SHP77 treated with DMSO at 0.1 percent for 48 hours (cell line): ENCODE results near the gene SOX4.
"Not testable (repeated sequence)": the region's sequence is repeated elsewhere in the genome, so short reads cannot be mapped to it uniquely, and the experiment has no call there.

ENCODE experiments used
- DNase-seq: peaks from one replicate; lab custom pipeline; 2025; lab: John Stamatoyannopoulos, UW

Gene SOX4

DNA sequence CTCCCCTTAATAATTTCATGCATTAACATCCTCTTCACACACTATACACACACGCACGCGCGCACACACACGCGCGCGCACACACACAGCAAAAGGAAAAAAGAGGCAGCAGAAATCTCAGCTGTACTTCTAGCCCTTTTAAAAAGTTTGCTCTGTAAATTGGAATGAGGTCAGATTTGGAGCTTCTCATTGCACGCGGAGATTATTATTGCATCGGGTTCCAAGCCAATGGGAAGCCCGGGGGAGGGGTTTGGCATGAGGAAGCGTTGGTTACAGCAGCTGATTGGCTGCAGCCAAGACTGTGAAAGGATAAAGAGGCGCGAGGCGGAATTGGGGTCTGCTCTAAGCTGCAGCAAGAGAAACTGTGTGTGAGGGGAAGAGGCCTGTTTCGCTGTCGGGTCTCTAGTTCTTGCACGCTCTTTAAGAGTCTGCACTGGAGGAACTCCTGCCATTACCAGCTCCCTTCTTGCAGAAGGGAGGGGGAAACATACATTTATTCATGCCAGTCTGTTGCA lies at the start of gene SOX4:
Gene SOX4, plus strand, starts transcription at position 340 of the 515 bp plus-strand sequence. CDS start 784 bp downstream, outside the sequence.
- DNase-seq: peak; percentile 95

DNA sequence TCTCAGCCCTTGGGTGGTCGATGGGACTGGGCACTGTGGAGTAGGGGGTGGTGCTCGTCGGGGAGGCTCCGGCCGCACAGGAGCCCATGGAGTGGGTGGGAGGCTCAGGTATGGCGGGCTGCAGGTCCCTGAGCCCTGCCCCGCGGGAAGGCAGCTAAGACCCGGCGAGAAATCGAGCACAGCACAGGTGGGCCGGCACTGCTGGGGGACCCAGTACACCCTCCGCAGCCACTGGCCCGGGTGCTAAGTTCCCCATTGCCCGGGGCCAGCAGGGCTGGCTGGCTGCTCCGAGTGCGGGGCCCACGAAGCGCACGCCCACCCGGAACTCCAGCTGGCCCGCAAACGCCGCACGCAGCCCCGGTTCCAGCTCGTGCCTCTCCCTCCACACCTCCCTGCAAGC lies 41.3 kb upstream of the SOX4 start:
- DNase-seq: not testable (repeated sequence)

- no peak for DNase-seq
Measured at GRCh38 chr6:21554286-21554685, 39.3 kb upstream of the SOX4 start.

- DNase-seq: no peak
Measured at GRCh38 chr6:21555197-21555596, 38.4 kb upstream of the SOX4 start.

GRCh38 chr6:21556511-21556910 lies 37.0 kb upstream of the SOX4 start:
- no peak for DNase-seq

- no peak for DNase-seq
Measured at GRCh38 chr6:21556968-21557721, 36.4 kb upstream of the SOX4 start.

DNA sequence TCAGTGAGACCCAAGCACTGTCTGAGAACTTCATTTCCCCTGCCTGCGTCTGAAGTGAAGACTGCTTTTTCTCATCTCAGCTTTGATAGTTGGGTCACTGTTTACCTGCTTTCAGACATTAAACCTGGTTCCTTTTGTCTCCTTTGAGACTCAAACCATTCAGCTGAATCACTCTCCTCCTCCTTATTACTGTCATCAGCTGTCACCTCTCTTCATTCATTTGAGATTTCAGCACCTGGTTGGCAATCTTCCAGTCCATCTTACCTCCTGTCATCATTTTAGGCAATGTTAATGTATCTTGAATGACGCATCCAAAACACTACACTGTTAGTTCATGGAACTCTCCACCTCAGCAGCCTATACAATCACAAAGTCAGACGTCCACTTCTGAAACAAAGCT lies 34.3 kb upstream of the SOX4 start:
- DNase-seq: peak; percentile 32

DNA sequence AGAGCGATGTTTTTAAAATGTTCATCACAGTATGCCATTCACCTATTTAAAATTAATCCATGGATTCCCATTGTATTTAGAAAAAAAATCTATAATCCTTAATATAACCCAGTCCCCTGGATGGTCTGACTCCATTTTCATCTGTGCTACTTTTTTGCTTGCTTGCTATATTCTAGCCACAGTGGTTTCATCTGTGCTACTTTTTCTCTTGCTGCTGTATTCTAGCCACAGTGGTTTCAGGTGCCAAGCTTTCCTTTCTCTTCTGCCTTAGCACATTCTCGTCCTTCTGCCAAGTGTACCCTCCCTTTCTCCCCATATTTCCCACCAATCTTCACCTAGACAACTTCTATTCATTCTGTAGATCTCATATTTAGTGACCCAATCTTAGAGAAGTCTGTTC lies 33.3 kb upstream of the SOX4 start:
- DNase-seq: no peak

- no peak for DNase-seq
Measured at GRCh38 chr6:21565431-21565830, 28.1 kb upstream of the SOX4 start.

DNA sequence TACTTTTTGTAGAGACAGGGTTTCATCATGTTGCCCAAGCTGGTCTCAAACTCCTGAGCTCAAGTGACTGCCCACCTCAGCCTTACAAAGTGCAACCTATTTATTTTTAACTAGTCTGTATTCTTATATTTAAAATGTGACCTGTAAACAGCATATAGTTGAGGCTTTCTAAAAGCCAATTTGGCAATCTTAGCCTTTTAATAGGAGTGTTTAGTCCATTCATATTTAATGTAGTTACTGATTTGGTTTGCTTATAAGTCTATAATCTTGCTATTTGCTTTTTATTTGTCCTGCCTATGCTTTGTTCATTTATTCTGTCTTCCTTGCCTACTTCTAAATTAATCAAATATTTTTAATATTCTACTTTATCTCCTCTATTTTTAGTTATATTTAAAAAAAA lies 15.0 kb upstream of the SOX4 start:
- no peak for DNase-seq

DNA sequence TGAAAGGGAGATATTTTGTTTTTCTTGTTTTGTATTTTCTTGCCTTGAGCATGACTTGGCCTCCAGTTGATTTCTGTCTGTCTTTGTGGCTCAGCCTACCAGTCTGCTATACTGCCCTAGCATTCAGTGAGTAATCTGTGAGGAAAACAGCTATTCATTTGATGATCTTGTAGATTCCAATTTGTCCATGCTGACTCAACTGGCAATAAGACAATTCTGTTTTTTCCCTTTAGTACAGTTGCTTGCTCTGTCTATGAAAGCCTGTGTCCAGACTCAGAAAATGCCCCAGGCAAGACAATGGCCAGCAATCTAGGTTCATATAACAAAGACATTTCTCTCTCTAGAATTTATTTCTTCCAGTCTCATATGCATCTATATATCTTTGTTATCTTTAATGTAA lies 10.9 kb upstream of the SOX4 start:
- no peak for DNase-seq

DNA sequence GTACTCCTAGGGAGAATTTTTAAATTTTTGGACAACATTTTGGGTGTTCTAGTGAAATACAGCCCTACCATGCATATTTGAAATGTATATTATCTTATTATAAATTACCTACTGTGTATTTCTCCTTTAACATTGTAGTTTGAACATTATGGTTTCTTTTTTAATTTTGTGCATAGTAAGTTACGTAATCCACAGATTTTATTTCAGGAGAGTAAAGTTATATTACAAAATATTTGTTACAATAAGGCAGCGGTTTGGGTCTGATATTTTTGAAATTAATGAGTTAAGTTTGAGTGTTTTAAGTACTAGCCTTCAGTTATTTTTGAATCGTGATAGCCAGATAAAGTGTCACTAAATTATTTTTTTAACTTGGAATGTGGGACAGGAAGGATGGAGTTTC lies 7.3 kb upstream of the SOX4 start:
- no peak for DNase-seq

- DNase-seq: peak; percentile 71
Measured at GRCh38 chr6:21586740-21587178, 6.8 kb upstream of the SOX4 start.

DNA sequence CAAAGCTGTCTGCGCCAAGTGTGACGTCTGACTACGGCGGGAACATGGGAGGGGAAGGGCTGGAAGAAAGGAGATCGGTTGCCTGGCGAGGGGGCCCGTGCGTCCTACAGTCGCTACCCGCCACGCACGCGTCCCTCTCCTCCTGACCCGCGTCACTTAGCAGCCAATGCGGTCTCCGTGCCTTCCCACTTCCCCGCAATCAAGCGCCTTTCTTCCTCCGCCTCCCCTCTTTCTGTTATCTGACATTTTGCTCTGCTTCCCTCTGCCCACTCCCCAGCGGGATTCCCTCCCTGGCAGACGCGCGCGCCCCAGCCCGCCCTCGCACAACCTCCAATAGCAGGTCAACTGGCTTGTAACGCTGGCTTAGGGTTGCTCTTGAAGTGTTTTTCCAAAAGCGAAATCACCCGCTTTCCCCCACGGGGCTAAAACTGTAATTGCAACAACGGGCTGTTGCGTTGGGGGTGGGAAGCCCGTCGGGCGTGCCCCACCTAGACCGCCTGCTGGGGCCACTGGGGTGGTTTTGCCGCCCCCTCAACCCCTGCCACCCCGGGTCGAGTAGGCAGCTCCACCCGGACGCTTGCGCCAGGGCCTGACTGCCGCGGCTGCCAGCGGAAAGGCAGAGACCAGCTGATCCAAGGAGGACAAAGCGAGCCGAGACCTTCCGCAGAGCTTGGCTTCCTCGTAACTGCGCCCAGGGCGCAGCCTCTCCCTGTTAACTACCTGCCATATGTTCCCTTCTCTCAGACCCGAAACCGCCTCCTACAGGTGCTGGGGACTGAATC lies 6.2 kb upstream of the SOX4 start:
- no peak for DNase-seq

- DNase-seq: peak; percentile 72
Measured at GRCh38 chr6:21587961-21588480, 5.5 kb upstream of the SOX4 start.

GRCh38 chr6:21588481-21589351 lies 4.8 kb upstream of the SOX4 start:
- peak; percentile 71 for DNase-seq

GRCh38 chr6:21589352-21590345 lies 3.9 kb upstream of the SOX4 start:
- DNase-seq: peak; percentile 80

DNA sequence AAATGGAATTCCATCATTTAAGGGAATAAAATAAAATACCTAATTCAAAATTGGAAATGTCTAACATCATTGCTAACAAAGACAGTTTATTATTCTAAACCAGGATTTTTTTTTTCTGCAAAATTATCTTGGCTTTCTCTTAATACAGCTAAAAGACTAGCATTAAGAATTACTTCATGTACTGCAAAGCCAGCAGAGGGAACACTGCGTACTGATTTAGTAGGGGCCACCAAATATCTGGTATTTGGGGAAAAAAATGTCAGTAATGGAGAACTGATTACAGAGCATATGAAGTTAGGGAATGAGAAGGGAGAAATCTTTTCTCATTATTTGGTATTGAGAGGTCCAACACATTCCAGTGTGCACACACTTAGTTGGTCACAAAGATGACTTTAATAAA lies 3.2 kb upstream of the SOX4 start:
- no peak for DNase-seq

GRCh38 chr6:21591446-21591845 lies 2.1 kb upstream of the SOX4 start:
- no peak for DNase-seq

GRCh38 chr6:21592953-21593352 lies 598 bp upstream of the SOX4 start:
- DNase-seq: peak; percentile 51
